Tibial nerve (tissue), 4 donors: Measurements from ENCODE around the gene RELN. TPM values are rescaled to one million over a fixed set of nuclear protein-coding genes. Genes with fewer than 3 reads are reported as not detected.

Experiments used
- DNase-seq, 2 donors: peaks; one replicate each; pipeline ENCODE4 v3.0.0-alpha.2; 2019; ENCODE audit warnings: low spot score in 2 of 2
- H3K27ac ChIP-seq, 4 donors: fragments of 200-600 bp; sonication (generic) in 3 of 4; one replicate each; pipeline ENCODE4 v1.5.1; 2017 to 2019; ENCODE audit warnings: mild to moderate bottlenecking in 1 of 4
- H3K27me3 ChIP-seq, 2 donors: fragments of 200-600 bp; sonication (generic) in 1 of 2; one replicate each; pipeline versions ENCODE4 v1.5.1 to v1.6.0; 2017 to 2019
- H3K36me3 ChIP-seq, 3 donors: fragments of 200-600 bp; sonication (generic); one replicate each; pipeline ENCODE4 v1.5.1; 2018 to 2019
- H3K4me1 ChIP-seq, 4 donors: fragments of 200-600 bp; sonication (generic) in 3 of 4; one replicate each; pipeline ENCODE4 v1.5.1; 2017 to 2019
- H3K4me3 ChIP-seq, 4 donors: fragments of 200-600 bp; sonication (generic) in 3 of 4; one replicate each; pipeline ENCODE4 v1.5.1; 2017 to 2019; ENCODE audit warnings: mild to moderate bottlenecking in 1 of 4, moderate library complexity in 1 of 4
- H3K9me3 ChIP-seq, 4 donors: fragments of 200-600 bp; sonication (generic) in 3 of 4; one replicate each; pipeline ENCODE4 v1.5.1; 2017 to 2019
- CTCF ChIP-seq, 5 experiments: fragments of 200-600 bp in 3 of 5; fragments of 450-650 bp in 2 of 5; sonication (generic) in 3 of 5; IDR thresholded peaks; one replicate each; pipeline ENCODE4 v1.5.1; 2016 to 2019; ENCODE audit warnings: antibody characterized with exemption in 5 of 5, mild to moderate bottlenecking in 3 of 5, moderate library complexity in 2 of 5
- EP300 ChIP-seq, 2 donors: sonication (generic); formaldehyde crosslinking; IDR thresholded peaks; one replicate each; pipeline ENCODE4 v1.6.1; 2017; ENCODE audit warnings: antibody characterized with exemption in 2 of 2, mild to moderate bottlenecking in 1 of 2
- POLR2A ChIP-seq, 2 donors: fragments of 450-650 bp; IDR thresholded peaks; one replicate each; pipeline ENCODE4 v1.6.1; 2017; ENCODE audit warnings: antibody characterized with exemption in 2 of 2, mild to moderate bottlenecking in 2 of 2, moderate library complexity in 2 of 2
- WGBS, 2 donors: methylation state at CpG; one replicate each; pipeline ENCODE4 v1.1.5; 2018; 5-methylcytosine and 5-hydroxymethylcytosine counted together
- total RNA-seq, 4 donors: library from RNA; depleted of rRNA; stranded (reverse); fragments of >200 nt; gene quantifications; one replicate each; pipeline ENCODE4 v1.1.0, GENCODE V29; 2016

Gene RELN
- total RNA-seq, 4 donors from 2014 or later, result 80.4 to 117 (median 102) TPM

GRCh38 chr7:103967401-103967800 lies 22.1 kb downstream of the RELN start:
- H3K36me3 ChIP-seq, result no peaks in the 10 kb centered on the region

GRCh38 chr7:103966593-103967277 lies 22.7 kb downstream of the RELN start:
- no peak for DNase-seq
- Histone ChIP-seq H3K27me3 (no peaks in the 10 kb centered on the region), H3K9me3 (no peaks in the 10 kb centered on the region), H3K4me1 (no peaks in the 10 kb centered on the region), H3K4me3 (no peak overlapping the region), H3K36me3 (no peaks in the 10 kb centered on the region), H3K27ac (no peak overlapping the region)
- no peak for TF ChIP-seq POLR2A (IDR thresholded peaks at IDR 0.05)
- no peak for TF ChIP-seq EP300 (IDR thresholded peaks at IDR 0.05)
- TF ChIP-seq CTCF (IDR thresholded peaks at IDR 0.05), result no peak
- WGBS, 2 donors, result 88 to 90% methylated on average over 4 of the region's 4 CpGs

More at GRCh38 chr7:103967401-103967800, 22.1 kb downstream of the RELN start:
- no peak overlapping the region for H3K27ac ChIP-seq
- no peak for DNase-seq
- TF ChIP-seq CTCF (IDR thresholded peaks at IDR 0.05), result no peak
- no peak for TF ChIP-seq POLR2A (IDR thresholded peaks at IDR 0.05)
- TF ChIP-seq EP300 (IDR thresholded peaks at IDR 0.05), result no peak
- no peak overlapping the region for H3K4me3 ChIP-seq
- H3K27me3 ChIP-seq, result no peaks in the 10 kb centered on the region
- no peaks in the 10 kb centered on the region for H3K4me1 ChIP-seq
- H3K9me3 ChIP-seq, result no peaks in the 10 kb centered on the region

DNA sequence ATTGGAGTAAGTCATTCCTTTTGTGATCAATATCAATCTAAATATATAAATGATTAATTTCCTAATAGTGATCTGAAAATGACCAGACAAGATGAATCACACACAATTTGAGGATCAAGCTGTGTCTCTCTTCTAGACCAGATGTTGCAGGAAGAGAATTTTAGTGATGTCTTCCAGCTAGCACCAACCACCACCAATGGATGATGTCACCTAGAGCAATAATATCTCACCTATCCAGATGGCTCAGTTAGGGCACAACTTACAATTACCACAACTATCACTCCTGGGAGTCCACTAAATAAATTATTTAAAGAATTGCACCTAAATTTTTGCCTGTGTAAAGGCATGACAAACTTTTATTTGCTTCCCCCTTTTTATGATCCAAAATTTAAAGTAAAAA lies 25.2 kb downstream of the RELN start:
- no peak for DNase-seq
- H3K9me3 ChIP-seq, result no peaks in the 10 kb centered on the region
- no peak overlapping the region for H3K27ac ChIP-seq
- no peak overlapping the region for H3K4me3 ChIP-seq
- no peaks in the 10 kb centered on the region for H3K4me1 ChIP-seq
- no peaks in the 10 kb centered on the region for H3K36me3 ChIP-seq
- TF ChIP-seq CTCF (IDR thresholded peaks at IDR 0.05), result no peak
- TF ChIP-seq EP300 (IDR thresholded peaks at IDR 0.05), result no peak
- H3K27me3 ChIP-seq, result no peaks in the 10 kb centered on the region

DNA sequence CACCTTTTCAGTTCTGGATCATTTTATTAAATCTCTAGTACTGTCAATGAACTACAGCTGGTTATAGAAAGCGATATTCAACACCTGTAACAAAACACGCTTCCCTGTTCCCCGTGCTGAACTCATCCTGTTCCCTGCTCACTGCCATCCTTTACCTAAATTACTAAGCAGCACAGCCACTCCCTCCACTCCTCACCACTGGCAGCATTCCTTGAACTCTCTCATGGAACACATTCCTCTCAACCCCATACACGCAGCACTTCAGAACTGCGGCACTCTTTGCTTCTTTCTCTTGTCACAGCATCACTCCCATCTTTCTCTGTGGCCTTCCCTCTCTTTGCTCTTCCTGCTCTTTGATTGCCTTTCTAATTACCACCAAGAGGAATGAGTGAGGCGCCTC lies 27.4 kb downstream of the RELN start:
- no peak overlapping the region for H3K27ac ChIP-seq

GRCh38 chr7:103958284-103958818 lies 31.1 kb downstream of the RELN start:
- Histone ChIP-seq H3K36me3 (no peaks in the 10 kb centered on the region), H3K4me1 (peaks cover 0 to 9% (median 0%) of the 10 kb centered on the region in 4 donors), H3K27me3 (no peaks in the 10 kb centered on the region), H3K4me3 (no peak overlapping the region), H3K27ac (peak overlapping the region in 1 of 4 donors; percentile 14), H3K9me3 (no peaks in the 10 kb centered on the region)
- no peak for TF ChIP-seq POLR2A (IDR thresholded peaks at IDR 0.05)
- no peak for TF ChIP-seq EP300 (IDR thresholded peaks at IDR 0.05)
- no peak for TF ChIP-seq CTCF (IDR thresholded peaks at IDR 0.05)
- no peak for DNase-seq
- 67 to 87% methylated on average over 1 of the region's 1 CpG for WGBS, 2 donors

More for the DNA sequence above, 27.4 kb downstream of the RELN start:
- Histone ChIP-seq H3K36me3 (no peaks in the 10 kb centered on the region), H3K4me1 (peaks cover 0 to under 1% (median 0%) of the 10 kb centered on the region in 4 donors), H3K27me3 (no peaks in the 10 kb centered on the region), H3K4me3 (no peak overlapping the region), H3K9me3 (no peaks in the 10 kb centered on the region)
- no peak for TF ChIP-seq EP300 (IDR thresholded peaks at IDR 0.05)
- WGBS, 2 donors, result 72 to 76% methylated on average over 6 of the region's 6 CpGs
- DNase-seq, result no peak
